ENCODE results near the gene SENP7. TPM values are rescaled to one million over a fixed set of nuclear protein-coding genes. Genes with fewer than 3 reads are reported as not detected.

The SENP7 gene
- total RNA-seq, 4 donors from 2014 or later = 8.8 to 52.5 (median 15.1) TPM

DNA sequence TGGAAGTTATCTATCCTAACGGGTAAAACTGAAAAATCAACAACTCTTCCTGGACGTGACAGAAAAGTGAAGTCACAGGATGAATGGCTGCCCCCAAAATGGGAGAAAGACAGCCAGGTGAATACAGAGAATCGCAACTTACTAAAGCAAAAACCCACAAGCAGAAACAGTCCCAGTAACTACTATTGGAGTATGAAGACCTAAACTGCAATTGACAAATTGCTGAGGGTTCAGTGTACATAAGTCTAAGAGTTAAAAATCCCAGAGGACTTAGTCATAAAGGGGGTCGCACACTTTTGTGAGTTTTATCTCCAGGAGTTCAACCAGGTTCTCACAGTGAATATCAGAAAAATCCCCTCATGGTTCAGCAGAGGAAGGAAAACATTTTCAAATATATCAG, 135.8 kb downstream of the SENP7 start:
- no peak for TF ChIP-seq CTCF (IDR thresholded peaks at IDR 0.05)
- no peak for ATAC-seq (ENCODE audit: low FRiP score)
- DNase-seq (ENCODE audit: low spot score) = no peak

- TF ChIP-seq CTCF (IDR thresholded peaks at IDR 0.05) = no peak
- DNase-seq (ENCODE audit: low spot score) (no peak), ATAC-seq (ENCODE audit: low FRiP score) (no peak)
Observed at GRCh38 chr3:101375586-101375985, 137.4 kb downstream of the SENP7 start.

- ATAC-seq (ENCODE audit: low FRiP score) = no peak
- no peak for DNase-seq (ENCODE audit: low spot score)
- TF ChIP-seq CTCF (IDR thresholded peaks at IDR 0.05) = no peak
Observed at GRCh38 chr3:101362406-101362805, 150.6 kb downstream of the SENP7 start.

GRCh38 chr3:101351829-101352228, 161.2 kb downstream of the SENP7 start:
- DNase-seq (ENCODE audit: low spot score) = no peak
- TF ChIP-seq CTCF (IDR thresholded peaks at IDR 0.05) = no peak
- ATAC-seq (ENCODE audit: low FRiP score) = no peak

DNA sequence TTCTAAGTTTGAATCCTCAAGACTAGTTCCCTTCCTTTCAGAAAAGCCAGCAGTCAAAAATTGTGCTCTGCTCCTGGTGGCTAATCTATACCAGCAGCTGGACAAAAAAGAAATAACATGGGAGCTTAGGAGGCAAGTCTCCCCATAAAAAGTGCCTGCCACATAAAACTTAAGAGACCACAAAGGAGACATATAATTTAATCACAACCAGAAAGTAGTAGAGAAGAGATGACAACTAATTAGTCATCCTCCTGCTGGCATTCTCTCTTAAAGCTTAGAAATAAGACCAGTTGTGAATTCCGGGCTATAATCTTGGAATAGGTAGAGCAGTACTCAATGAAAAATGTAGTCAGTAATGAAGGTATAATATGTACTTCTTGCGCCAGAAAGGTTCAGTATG, 172.4 kb downstream of the SENP7 start:
- no peak for TF ChIP-seq CTCF (IDR thresholded peaks at IDR 0.05)
- DNase-seq (ENCODE audit: low spot score) (no peak), ATAC-seq (ENCODE audit: low FRiP score) (no peak)

DNA sequence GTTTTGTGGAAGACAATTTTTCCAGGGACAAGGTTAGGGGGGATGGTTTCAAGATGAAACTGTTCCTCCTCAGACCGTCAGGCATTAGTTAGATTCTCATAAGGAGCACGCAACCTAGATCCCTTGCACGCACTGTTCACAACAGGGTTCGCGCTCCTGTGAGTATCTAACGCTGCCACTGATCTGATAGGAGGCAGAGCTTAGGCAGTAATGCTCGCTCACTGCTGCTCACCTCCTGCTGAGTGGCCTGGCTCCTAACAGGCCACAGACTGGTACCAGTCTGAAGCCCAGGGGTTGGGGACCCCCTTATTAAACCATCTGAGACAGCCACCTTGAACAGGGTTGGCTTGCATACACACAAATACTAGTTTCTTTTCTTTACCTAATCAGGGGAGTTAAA, 179.1 kb downstream of the SENP7 start:
- no peak for ATAC-seq (ENCODE audit: low FRiP score)

More for the DNA sequence above, 179.1 kb downstream of the SENP7 start:
- no peak for TF ChIP-seq CTCF (IDR thresholded peaks at IDR 0.05)
- no peak for DNase-seq (ENCODE audit: low spot score)
